ENCODE measurements around the gene MOGAT3. TPM values are rescaled to one million over a fixed set of nuclear protein-coding genes. Genes with fewer than 3 reads are reported as not detected.

MOGAT3 gene
- total RNA-seq, 4 donors from 2014 or later: not detected

DNA sequence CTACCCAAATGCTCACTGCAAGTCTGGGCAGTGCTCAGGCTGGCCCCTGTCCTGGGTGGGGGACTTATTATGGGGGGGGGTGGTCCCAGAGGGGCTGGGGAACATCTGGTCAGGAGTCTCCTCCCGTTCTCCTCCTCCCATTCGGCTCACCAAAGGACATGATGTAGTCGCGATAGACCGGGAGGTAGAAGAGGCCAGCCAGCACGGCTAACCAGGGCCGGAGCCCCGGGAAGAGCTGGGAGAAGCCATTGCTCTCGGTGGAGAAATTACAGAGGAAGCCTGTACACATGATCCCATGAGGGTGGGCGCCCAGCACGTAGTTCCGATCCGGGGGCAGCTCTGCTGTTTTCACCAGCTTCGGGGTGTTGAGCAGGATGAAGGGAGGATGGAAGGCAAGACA is 2.4 kb downstream of the MOGAT3 start:
- no peak overlapping the region for H3K27ac ChIP-seq
- H3K4me3 ChIP-seq: no peak overlapping the region
- peaks cover 0 to 4% of the 10 kb centered on the region in 2 donors for H3K4me1 ChIP-seq
- no peak for TF ChIP-seq POLR2A (IDR thresholded peaks at IDR 0.05)
- TF ChIP-seq, protein P1, sequence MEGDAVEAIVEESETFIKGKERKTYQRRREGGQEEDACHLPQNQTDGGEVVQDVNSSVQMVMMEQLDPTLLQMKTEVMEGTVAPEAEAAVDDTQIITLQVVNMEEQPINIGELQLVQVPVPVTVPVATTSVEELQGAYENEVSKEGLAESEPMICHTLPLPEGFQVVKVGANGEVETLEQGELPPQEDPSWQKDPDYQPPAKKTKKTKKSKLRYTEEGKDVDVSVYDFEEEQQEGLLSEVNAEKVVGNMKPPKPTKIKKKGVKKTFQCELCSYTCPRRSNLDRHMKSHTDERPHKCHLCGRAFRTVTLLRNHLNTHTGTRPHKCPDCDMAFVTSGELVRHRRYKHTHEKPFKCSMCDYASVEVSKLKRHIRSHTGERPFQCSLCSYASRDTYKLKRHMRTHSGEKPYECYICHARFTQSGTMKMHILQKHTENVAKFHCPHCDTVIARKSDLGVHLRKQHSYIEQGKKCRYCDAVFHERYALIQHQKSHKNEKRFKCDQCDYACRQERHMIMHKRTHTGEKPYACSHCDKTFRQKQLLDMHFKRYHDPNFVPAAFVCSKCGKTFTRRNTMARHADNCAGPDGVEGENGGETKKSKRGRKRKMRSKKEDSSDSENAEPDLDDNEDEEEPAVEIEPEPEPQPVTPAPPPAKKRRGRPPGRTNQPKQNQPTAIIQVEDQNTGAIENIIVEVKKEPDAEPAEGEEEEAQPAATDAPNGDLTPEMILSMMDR (IDR thresholded peaks at IDR 0.05): no peak
- DNase-seq: no peak
- H3K9me3 ChIP-seq: no peaks in the 10 kb centered on the region
- H3K36me3 ChIP-seq: no peaks in the 10 kb centered on the region
- intact Hi-C loops (cut with DNase I; ENCODE audit: low total_unique reads): no loop called here
- peaks cover 0 to 12% of the 10 kb centered on the region in 2 donors for H3K27me3 ChIP-seq

DNA sequence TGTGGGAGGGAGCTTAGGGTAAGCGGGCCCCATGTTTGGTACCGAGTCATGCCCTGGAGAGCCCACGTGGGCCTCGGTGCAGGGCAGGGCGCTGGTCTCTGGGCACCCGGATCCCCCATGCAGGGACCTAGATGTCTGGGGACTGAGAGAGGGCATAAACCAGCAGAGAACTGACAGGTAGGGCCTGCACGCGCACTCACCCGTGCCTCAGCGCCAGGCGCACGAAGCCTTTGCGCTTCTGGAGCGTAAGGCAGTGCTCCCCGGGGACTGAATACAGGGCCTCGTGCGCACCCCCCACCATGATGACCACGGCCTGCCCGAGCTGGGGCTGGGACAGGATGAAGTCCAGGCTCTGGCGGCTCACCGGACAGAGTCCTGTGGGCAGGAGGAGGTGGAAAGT is 2.8 kb downstream of the MOGAT3 start:
- H3K4me3 ChIP-seq: no peak overlapping the region
- TF ChIP-seq, protein P1 (IDR thresholded peaks at IDR 0.05): no peak
- no peak for TF ChIP-seq POLR2A (IDR thresholded peaks at IDR 0.05)
- no peaks in the 10 kb centered on the region for H3K36me3 ChIP-seq
- H3K27me3 ChIP-seq: peaks cover 0 to 12% of the 10 kb centered on the region in 2 donors
- no peak overlapping the region for H3K27ac ChIP-seq
- no peak for DNase-seq
- H3K4me1 ChIP-seq: peaks cover 0 to 4% of the 10 kb centered on the region in 2 donors
- no peaks in the 10 kb centered on the region for H3K9me3 ChIP-seq
- intact Hi-C loops (cut with DNase I; ENCODE audit: low total_unique reads): no loop called here

DNA sequence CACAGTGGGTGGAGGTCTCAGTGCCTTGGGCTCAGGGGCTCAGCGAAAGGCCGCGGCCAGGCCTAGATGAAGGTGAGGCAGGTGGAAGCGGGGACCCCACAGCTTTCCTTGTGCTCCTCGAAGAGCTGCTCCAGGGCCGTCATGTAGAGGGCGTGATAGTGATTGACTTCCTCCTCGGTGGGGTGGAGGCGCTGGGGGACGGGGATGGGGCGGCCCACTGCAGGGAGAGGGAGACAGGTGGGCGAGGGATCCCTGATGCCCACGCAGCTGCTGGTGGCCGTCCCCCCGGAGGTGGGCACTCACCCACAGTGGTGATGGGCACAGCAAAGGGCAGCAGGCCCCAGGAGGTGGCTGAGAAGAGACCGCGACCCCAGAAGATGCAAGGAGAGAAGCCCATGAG is 5.0 kb downstream of the MOGAT3 start:
- H3K4me1 ChIP-seq: no peaks in the 10 kb centered on the region
- H3K4me3 ChIP-seq: no peak overlapping the region
- DNase-seq: no peak
- TF ChIP-seq POLR2A (IDR thresholded peaks at IDR 0.05): no peak
- TF ChIP-seq, protein P1 (IDR thresholded peaks at IDR 0.05): no peak
- H3K27me3 ChIP-seq: no peaks in the 10 kb centered on the region
- no peaks in the 10 kb centered on the region for H3K36me3 ChIP-seq
- no peak overlapping the region for H3K27ac ChIP-seq
- H3K9me3 ChIP-seq: no peaks in the 10 kb centered on the region
- intact Hi-C loops (cut with DNase I; ENCODE audit: low total_unique reads): no loop called here

DNA sequence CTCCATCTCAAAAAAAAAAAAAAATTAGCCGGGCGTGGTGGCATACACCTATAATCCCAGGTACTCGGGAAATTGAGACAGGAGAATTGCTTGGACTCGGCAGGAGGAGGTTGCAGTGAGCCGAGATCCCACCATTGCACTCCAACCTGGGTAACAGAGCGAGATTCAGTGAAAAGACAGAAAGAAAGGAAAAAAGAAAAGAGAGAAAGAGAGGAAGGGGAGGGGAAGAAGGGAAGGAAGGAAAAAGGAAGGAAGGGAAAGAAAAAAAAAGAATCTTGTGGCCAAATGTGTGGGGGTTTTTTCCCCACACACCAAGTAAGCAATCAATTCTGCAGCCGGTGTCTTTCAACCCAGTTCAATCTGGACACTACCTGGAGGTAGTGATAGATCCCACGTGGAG is 11.7 kb downstream of the MOGAT3 start:
- no peaks in the 10 kb centered on the region for H3K36me3 ChIP-seq
- intact Hi-C loops (cut with DNase I; ENCODE audit: low total_unique reads): no loop called here
- no peaks in the 10 kb centered on the region for H3K9me3 ChIP-seq
- H3K4me3 ChIP-seq: no peak overlapping the region
- H3K27me3 ChIP-seq: no peaks in the 10 kb centered on the region
- no peak for DNase-seq
- H3K27ac ChIP-seq: no peak overlapping the region
- TF ChIP-seq, protein P1 (IDR thresholded peaks at IDR 0.05): no peak
- TF ChIP-seq POLR2A (IDR thresholded peaks at IDR 0.05): no peak
- H3K4me1 ChIP-seq: no peaks in the 10 kb centered on the region

DNA sequence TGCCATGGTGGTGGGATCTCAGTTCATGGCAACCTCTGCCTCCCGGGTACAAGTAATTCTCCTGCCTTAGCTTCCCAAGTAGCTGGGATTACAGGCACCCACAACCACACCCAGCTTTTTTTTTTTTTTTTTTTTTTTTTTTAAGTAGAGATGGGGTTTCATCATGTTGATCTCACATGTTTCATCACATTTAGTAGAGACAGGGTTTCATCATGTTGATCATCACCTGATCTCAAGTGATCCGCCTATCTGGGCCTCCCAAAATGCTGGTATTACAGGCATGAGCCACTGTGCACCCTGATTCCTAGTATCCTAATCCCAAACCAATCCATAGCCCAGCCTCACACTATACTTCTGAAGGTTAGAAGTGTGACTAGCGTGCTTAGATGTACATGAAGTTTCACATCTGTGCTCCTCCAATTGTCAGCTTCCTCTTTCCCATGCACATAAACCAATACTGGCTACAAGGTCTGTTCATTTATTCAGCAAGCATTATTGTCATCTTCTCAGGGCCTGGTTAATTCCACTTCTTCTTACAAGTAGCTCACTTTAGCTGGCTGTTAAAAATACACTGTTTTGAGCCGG is 13.9 kb downstream of the MOGAT3 start:
- no peak for DNase-seq
- no peaks in the 10 kb centered on the region for H3K4me1 ChIP-seq
- no peaks in the 10 kb centered on the region for H3K36me3 ChIP-seq
- no peak overlapping the region for H3K27ac ChIP-seq
- H3K9me3 ChIP-seq: no peaks in the 10 kb centered on the region
- no peak overlapping the region for H3K4me3 ChIP-seq
- H3K27me3 ChIP-seq: no peaks in the 10 kb centered on the region
- no peak for TF ChIP-seq POLR2A (IDR thresholded peaks at IDR 0.05)
- TF ChIP-seq, protein P1 (IDR thresholded peaks at IDR 0.05): no peak
- intact Hi-C loops (cut with DNase I; ENCODE audit: low total_unique reads): no loop called here

Measured in uterus (tissue), 4 donors.